ENCODE results near the gene HS3ST2. TPM values are rescaled to one million over a fixed set of nuclear protein-coding genes. Genes with fewer than 3 reads are reported as not detected.

HS3ST2 gene
- total and polyA plus RNA-seq, 3 donors from 2014 or later: 0.87 to 4.4 (median 0.88) TPM

GRCh38 chr16:22771551-22771950 is 42.4 kb upstream of the HS3ST2 start:
- TF ChIP-seq POLR2A (IDR thresholded peaks at IDR 0.05): no peak
- TF ChIP-seq CTCF (IDR thresholded peaks at IDR 0.05): no peak
- Histone ChIP-seq H3K4me3 (no peak overlapping the region), H3K9me3 (no peaks in the 10 kb centered on the region), H3K4me1 (no peaks in the 10 kb centered on the region), H3K27me3 (no peaks in the 10 kb centered on the region), H3K36me3 (ENCODE audit: low read depth, missing control alignments) (no peaks in the 10 kb centered on the region), H3K27ac (no peak overlapping the region)
- DNase-seq: no peak
- WGBS, 2 donors: 94 to 95% methylated on average over 1 of the region's 1 CpG
- intact Hi-C loops (cut with DNase I; ENCODE audit: low total_unique reads): no loop called here

GRCh38 chr16:22775220-22775922 is 38.6 kb upstream of the HS3ST2 start:
- WGBS, 2 donors: 53 to 69% methylated on average over 6 of the region's 6 CpGs
- H3K4me3 ChIP-seq: no peak overlapping the region
- TF ChIP-seq POLR2A (IDR thresholded peaks at IDR 0.05) (no peak), CTCF (IDR thresholded peaks at IDR 0.05) (no peak)
- no peaks in the 10 kb centered on the region for H3K9me3 ChIP-seq
- H3K4me1 ChIP-seq: no peaks in the 10 kb centered on the region
- DNase-seq: no peak
- H3K27me3 ChIP-seq: no peaks in the 10 kb centered on the region
- no peak overlapping the region for H3K27ac ChIP-seq
- intact Hi-C loops (cut with DNase I; ENCODE audit: low total_unique reads): no loop called here
- H3K36me3 ChIP-seq (ENCODE audit: low read depth, missing control alignments): no peaks in the 10 kb centered on the region

GRCh38 chr16:22781480-22781879 is 32.5 kb upstream of the HS3ST2 start:
- no peak overlapping the region for H3K4me3 ChIP-seq
- H3K9me3 ChIP-seq: no peaks in the 10 kb centered on the region
- TF ChIP-seq CTCF (IDR thresholded peaks at IDR 0.05) (no peak), POLR2A (IDR thresholded peaks at IDR 0.05) (no peak)
- intact Hi-C loops (cut with DNase I; ENCODE audit: low total_unique reads): no loop called here
- no peaks in the 10 kb centered on the region for H3K36me3 ChIP-seq (ENCODE audit: low read depth, missing control alignments)
- 90% methylated on average over 8 of the region's 8 CpGs for WGBS, 2 donors
- H3K4me1 ChIP-seq: no peaks in the 10 kb centered on the region
- DNase-seq: no peak
- H3K27me3 ChIP-seq: no peaks in the 10 kb centered on the region
- no peak overlapping the region for H3K27ac ChIP-seq

- no peaks in the 10 kb centered on the region for H3K9me3 ChIP-seq
- 54 to 64% methylated on average over 4 of the region's 4 CpGs for WGBS, 2 donors
- peak; percentile 18 for DNase-seq
- H3K4me3 ChIP-seq: no peak overlapping the region
- H3K4me1 ChIP-seq: no peaks in the 10 kb centered on the region
- TF ChIP-seq CTCF (IDR thresholded peaks at IDR 0.05) (no peak), POLR2A (IDR thresholded peaks at IDR 0.05) (no peak)
- no peak overlapping the region for H3K27ac ChIP-seq
- intact Hi-C loops (cut with DNase I; ENCODE audit: low total_unique reads): no loop called here
- no peaks in the 10 kb centered on the region for H3K36me3 ChIP-seq (ENCODE audit: low read depth, missing control alignments)
- H3K27me3 ChIP-seq: no peaks in the 10 kb centered on the region
Observed at GRCh38 chr16:22782314-22782713, 31.6 kb upstream of the HS3ST2 start.

GRCh38 chr16:22784690-22785214 is 29.2 kb upstream of the HS3ST2 start:
- H3K27me3 ChIP-seq: no peaks in the 10 kb centered on the region
- TF ChIP-seq CTCF (IDR thresholded peaks at IDR 0.05): no peak
- no peak for TF ChIP-seq POLR2A (IDR thresholded peaks at IDR 0.05)
- intact Hi-C loops (cut with DNase I; ENCODE audit: low total_unique reads): no loop called here
- no peak overlapping the region for H3K4me3 ChIP-seq
- 83 to 84% methylated on average over 6 of the region's 6 CpGs for WGBS, 2 donors
- no peaks in the 10 kb centered on the region for H3K9me3 ChIP-seq
- H3K4me1 ChIP-seq: no peaks in the 10 kb centered on the region
- DNase-seq: no peak
- H3K27ac ChIP-seq: no peak overlapping the region
- no peaks in the 10 kb centered on the region for H3K36me3 ChIP-seq (ENCODE audit: low read depth, missing control alignments)

Data from testis (tissue), 3 donors.